ENCODE measurements around the gene SLC39A11.

SLC39A11 gene

GRCh38 chr17:72843591-72843990 is 248.9 kb downstream of the SLC39A11 start:
- no peak for TF ChIP-seq L3MBTL2 (conservative IDR thresholded peaks at IDR 0.05)
- TF ChIP-seq TARDBP (IDR thresholded peaks at IDR 0.05) = no peak
- TF ChIP-seq NFRKB (IDR thresholded peaks at IDR 0.05) = no peak
- TF ChIP-seq PKNOX1 (IDR thresholded peaks at IDR 0.05) = no peak
- TF ChIP-seq FOXA1 (IDR thresholded peaks at IDR 0.05) = no peak
- TF ChIP-seq SP1 (IDR thresholded peaks at IDR 0.05) = no peak
- TF ChIP-seq HDGF (IDR thresholded peaks at IDR 0.05; ENCODE audit: borderline replicate concordance) = no peak
- no peak for TF ChIP-seq FOXM1 (IDR thresholded peaks at IDR 0.05; ENCODE audit: borderline replicate concordance)
- TF ChIP-seq ZNF384 (IDR thresholded peaks at IDR 0.05) = no peak
- no peak for TF ChIP-seq FOXK2 (IDR thresholded peaks at IDR 0.05)
- TF ChIP-seq CTBP1 (IDR thresholded peaks at IDR 0.05; ENCODE audit: borderline replicate concordance) = no peak
- no peak for TF ChIP-seq SUZ12 (IDR thresholded peaks at IDR 0.05)
- TF ChIP-seq ELF4 (IDR thresholded peaks at IDR 0.05) = no peak
- ChIA-PET CTCF (no interaction called here), POLR2A (no interaction called here)
- DNase-seq (ENCODE audit: extremely low spot score) = no peak

- TF ChIP-seq TARDBP (IDR thresholded peaks at IDR 0.05) (no peak), FOXA1 (IDR thresholded peaks at IDR 0.05) (no peak), HDGF (IDR thresholded peaks at IDR 0.05; ENCODE audit: borderline replicate concordance) (no peak), BHLHE40 (IDR thresholded peaks at IDR 0.05; ENCODE audit: borderline replicate concordance) (no peak), ARNT (IDR thresholded peaks at IDR 0.05) (no peak), CTBP1 (IDR thresholded peaks at IDR 0.05; ENCODE audit: borderline replicate concordance) (no peak), SUZ12 (IDR thresholded peaks at IDR 0.05) (no peak), SP1 (IDR thresholded peaks at IDR 0.05) (no peak), ZNF384 (IDR thresholded peaks at IDR 0.05) (no peak), FOXM1 (IDR thresholded peaks at IDR 0.05; ENCODE audit: borderline replicate concordance) (no peak), PKNOX1 (IDR thresholded peaks at IDR 0.05) (no peak), ELF4 (IDR thresholded peaks at IDR 0.05) (no peak), L3MBTL2 (conservative IDR thresholded peaks at IDR 0.05) (no peak)
- ChIA-PET POLR2A (no interaction called here), CTCF (interaction anchor here (0.6 kb wide), 1 partner anchor 149 kb away, joined by 5 read pairs; no protein-coding TSS in a partner anchor)
- DNase-seq (ENCODE audit: extremely low spot score) = no peak
Measured at GRCh38 chr17:72840019-72840418, 252.5 kb downstream of the SLC39A11 start.

- TF ChIP-seq LEF1 (IDR thresholded peaks at IDR 0.05; ENCODE audit: borderline replicate concordance) (no peak), SUZ12 (IDR thresholded peaks at IDR 0.05) (no peak), PKNOX1 (IDR thresholded peaks at IDR 0.05) (no peak), BHLHE40 (IDR thresholded peaks at IDR 0.05; ENCODE audit: borderline replicate concordance) (no peak), SP1 (IDR thresholded peaks at IDR 0.05) (no peak)
- POLR2A ChIA-PET = no interaction called here
- CTCF ChIA-PET = no interaction called here
- no peak for DNase-seq (ENCODE audit: extremely low spot score)
Measured at GRCh38 chr17:72839131-72839725, 253.3 kb downstream of the SLC39A11 start.

GRCh38 chr17:72838581-72838980 is 253.9 kb downstream of the SLC39A11 start:
- CTCF ChIA-PET = no interaction called here
- TF ChIP-seq TARDBP (IDR thresholded peaks at IDR 0.05) (no peak), NFRKB (IDR thresholded peaks at IDR 0.05) (no peak)

GRCh38 chr17:72838068-72838467 is 254.4 kb downstream of the SLC39A11 start:
- DNase-seq (ENCODE audit: extremely low spot score) = no peak
- CTCF ChIA-PET = no interaction called here
- TF ChIP-seq PKNOX1 (IDR thresholded peaks at IDR 0.05) (no peak), TARDBP (IDR thresholded peaks at IDR 0.05) (no peak), HDGF (IDR thresholded peaks at IDR 0.05; ENCODE audit: borderline replicate concordance) (no peak), ELF4 (IDR thresholded peaks at IDR 0.05) (no peak), FOXM1 (IDR thresholded peaks at IDR 0.05; ENCODE audit: borderline replicate concordance) (no peak), SP1 (IDR thresholded peaks at IDR 0.05) (no peak), ARNT (IDR thresholded peaks at IDR 0.05) (no peak)
- POLR2A ChIA-PET = no interaction called here

More at GRCh38 chr17:72838581-72838980, 253.9 kb downstream of the SLC39A11 start:
- POLR2A ChIA-PET = no interaction called here
- no peak for DNase-seq (ENCODE audit: extremely low spot score)

GRCh38 chr17:72837335-72837734 is 255.2 kb downstream of the SLC39A11 start:
- ChIA-PET POLR2A (no interaction called here), CTCF (no interaction called here)
- TF ChIP-seq FOXA1 (IDR thresholded peaks at IDR 0.05) = no peak
- no peak for TF ChIP-seq LEF1 (IDR thresholded peaks at IDR 0.05; ENCODE audit: borderline replicate concordance)
- no peak for TF ChIP-seq FOXK2 (IDR thresholded peaks at IDR 0.05)
- no peak for DNase-seq (ENCODE audit: extremely low spot score)
